Mucosa of gallbladder (tissue), 1 donor: ENCODE measurements around the gene A2ML1. TPM values are rescaled to one million over a fixed set of nuclear protein-coding genes. Genes with fewer than 3 reads are reported as not detected.
"Not testable (repeated sequence)": the region's sequence is repeated elsewhere in the genome, so short reads cannot be mapped to it uniquely, and the experiment has no call there.

Experiments used
- DNase-seq: peaks from one replicate; pipeline ENCODE4 v3.0.0-alpha.2; 2020; ENCODE audit warnings: low spot score
- total RNA-seq: library from RNA; stranded (reverse); gene quantifications from one replicate; pipeline ENCODE4 v1.2.1, GENCODE V29; 2021
- donor health status: DM: no; HTN: no; CAD: no.

A2ML1 gene
- total RNA-seq, 1 donor from 2014 or later = 0.09 TPM

DNA sequence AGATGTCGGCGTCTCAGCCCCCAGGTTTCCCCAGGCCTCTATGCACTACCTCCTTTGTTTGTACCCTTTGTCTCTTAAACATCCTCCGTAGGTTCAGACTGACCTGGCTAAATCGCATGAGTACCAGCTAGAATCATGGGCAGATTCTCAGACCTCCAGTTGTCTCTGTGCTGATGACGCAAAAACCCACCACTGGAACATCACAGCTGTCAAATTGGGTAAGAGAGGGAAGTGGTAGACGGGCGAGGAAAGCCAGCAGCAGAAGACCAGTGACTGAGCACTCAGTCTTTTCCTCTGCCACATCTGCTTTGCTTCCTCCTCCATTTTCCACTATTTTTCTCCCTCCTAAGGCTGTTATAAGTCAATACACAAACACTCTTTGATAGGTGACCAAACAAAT is 29.7 kb downstream of the A2ML1 start:
- DNase-seq = no peak

DNA sequence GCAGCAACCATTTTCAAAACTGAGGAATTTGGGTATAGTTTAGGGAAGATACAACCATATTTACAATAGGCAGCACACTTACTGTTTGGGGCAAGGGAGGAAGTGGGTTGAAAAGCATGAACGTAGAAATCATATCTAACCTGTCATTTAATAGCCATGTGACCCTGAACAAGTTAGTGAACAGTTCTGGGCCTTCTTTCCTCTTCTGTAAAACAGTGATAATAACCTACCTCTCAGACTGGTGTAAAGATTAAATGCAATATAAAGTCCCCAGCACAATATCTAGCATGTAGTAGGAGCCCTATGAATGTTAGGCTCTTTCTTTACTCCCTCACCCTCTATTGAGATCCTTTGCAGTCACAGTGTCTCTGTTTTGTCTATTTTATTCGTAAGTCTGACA is 33.5 kb downstream of the A2ML1 start:
- DNase-seq = no peak

DNA sequence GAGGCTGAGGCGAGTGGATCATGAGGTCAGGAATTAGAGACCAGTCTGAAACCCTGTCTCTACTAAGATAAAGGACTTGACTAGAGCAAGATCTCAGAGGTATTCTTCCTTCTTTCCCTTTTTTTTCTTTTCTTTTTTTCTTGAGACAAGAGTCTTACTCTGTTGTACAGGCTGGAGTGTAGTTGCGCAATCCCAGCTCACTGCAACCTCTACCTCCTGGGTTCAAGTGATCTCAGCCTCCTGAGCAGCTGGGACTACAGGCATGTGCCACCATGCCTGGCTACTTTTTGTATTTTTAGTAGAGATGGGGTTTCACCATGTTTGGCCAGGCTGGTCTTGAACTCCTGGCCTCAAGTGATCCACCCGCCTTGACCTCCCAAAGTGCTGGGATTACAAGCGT is 37.0 kb downstream of the A2ML1 start:
- not testable (repeated sequence) for DNase-seq

DNA sequence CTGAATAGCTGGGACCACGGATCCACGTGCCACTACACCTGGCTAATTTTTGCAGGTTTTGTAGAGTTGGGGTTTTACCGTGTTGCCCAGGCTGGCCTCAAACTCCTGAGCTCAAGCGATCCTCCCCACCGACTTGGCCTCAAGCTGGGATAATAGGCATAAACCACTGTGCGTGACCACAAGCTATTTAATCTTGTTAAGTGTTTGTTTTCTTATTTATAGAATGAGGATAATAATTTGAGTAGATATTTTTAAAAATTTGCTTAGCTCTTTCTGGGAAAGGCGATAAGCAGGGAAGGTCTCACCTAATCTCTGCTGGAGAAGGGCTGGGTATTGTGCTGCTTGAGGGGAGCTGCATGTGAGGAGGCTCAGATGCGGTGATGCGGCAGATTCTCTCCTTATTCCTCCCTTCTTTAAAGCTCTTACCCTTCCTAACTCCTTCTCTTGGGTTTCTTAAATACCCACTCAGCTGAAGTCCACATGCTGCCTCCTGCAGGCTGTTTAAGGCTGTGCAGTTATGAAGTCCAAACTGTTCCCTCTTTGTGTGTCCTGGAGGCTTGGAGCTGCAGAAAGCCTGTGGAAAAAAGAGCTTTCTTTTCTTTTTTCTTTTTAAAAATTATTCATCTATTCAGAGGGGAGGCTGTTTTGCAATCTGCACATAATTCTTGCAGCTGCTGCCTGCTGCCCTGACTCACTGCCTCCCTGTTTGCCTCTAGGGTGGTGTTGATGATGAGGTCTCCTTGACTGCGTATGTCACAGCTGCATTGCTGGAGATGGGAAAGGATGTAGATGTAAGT is 37.9 kb downstream of the A2ML1 start:
- peak; percentile 56 for DNase-seq

DNA sequence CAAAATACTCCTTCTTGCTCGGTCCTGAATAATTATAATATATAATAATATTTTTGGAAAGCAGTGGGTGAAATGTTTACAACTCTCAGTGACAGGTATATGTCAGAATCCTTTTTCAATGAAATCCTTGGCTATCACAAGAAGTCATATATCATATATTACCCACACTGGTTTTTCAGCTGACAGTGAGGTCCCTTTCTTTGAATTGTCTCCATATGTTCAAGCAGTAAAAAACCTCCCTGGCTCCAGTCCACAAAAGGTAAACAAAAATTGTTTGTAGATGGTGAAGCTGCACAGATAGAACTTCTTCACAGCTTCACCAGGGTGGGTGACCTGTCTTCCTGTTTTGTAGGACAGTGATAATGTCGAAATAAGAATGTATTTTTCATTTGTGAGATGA is 44.0 kb downstream of the A2ML1 start:
- DNase-seq = no peak

DNA sequence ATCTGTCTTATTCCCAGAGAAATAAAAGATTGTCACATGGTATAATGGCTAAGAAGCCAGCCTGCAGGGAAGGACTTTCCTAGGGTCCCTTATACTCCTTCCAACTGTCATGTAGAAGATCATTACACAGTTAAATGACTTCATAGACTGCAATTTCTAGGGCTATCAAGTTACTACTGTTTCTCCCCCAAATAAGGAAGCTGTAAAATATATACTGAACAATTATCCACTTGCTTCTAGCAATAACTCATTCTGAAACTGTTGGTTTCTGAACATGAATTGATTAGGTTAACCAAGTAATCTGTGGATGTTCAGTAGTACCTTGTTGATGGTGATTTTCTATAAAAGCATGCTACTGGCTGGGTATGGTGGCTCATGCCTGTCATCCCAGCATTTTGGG is 44.6 kb downstream of the A2ML1 start:
- DNase-seq = no peak

DNA sequence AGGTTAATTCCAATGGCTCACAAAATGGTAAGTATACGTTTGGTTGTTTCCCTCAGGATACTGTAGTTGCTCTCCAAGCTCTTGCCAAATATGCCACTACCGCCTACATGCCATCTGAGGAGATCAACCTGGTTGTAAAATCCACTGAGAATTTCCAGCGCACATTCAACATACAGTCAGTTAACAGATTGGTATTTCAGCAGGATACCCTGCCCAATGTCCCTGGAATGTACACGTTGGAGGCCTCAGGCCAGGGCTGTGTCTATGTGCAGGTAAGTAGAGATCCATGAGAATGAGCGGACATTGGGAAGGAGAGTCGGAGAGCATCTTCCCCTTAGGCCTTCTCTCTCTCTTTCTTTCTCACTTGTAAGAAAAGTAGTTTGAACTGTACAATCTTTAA is 45.4 kb downstream of the A2ML1 start:
- DNase-seq = no peak

DNA sequence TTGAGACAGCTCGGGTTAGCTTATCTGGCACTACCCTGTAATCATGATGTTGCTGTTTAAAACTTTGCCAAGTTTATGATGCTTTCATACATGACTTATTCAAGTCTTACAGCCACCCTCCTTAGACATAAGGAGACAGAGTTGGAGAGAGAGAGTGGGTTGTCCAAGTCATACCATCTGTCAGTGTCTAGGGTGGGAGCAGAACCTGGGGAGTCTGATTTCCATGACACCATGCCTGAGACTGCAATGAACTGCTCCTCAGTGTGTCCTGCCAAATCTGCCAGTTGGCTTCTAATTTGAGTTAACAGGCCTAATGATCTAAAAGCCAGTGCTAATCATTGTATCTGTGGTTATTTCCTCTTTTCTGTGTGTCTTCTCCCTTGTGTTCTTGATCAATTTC is 48.2 kb downstream of the A2ML1 start:
- no peak for DNase-seq

DNA sequence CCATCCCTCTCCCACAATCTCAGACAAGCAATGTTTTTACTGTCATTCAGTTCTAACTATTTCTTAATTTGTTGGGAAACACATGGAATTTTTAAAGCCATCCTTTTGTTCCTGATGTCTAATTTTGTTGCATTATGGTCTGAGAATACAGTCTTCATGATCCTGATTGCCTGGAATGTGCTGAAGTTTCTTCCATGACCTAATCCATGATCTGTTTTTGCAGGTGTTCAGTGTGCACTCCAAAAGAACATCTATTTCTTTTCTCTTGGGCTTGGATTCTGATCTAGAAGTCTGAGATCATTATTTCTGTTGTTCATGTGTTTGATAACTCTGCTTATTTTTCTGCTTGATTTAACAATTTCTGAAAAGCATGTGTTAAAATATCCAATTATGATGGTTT is 48.6 kb downstream of the A2ML1 start:
- DNase-seq = no peak

DNA sequence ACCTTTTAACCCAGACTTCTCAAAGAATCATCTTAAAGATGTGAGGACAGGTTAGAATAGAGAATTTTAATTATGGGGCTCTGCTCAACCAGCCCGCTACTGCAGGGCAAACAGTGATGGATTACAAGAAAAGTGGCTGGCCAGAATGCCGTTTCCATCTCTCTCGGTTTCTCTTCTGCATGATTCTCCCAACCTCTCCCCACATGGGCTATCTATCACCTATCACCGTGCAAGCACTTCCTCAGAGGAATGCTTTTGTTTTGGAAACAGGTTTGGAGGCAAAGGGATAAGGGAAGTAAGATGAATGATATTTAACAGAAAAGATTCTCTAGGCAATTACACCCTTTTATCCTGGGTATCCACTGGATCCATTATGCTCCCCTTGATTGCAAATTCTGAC is 54.5 kb downstream of the A2ML1 start:
- no peak for DNase-seq

DNA sequence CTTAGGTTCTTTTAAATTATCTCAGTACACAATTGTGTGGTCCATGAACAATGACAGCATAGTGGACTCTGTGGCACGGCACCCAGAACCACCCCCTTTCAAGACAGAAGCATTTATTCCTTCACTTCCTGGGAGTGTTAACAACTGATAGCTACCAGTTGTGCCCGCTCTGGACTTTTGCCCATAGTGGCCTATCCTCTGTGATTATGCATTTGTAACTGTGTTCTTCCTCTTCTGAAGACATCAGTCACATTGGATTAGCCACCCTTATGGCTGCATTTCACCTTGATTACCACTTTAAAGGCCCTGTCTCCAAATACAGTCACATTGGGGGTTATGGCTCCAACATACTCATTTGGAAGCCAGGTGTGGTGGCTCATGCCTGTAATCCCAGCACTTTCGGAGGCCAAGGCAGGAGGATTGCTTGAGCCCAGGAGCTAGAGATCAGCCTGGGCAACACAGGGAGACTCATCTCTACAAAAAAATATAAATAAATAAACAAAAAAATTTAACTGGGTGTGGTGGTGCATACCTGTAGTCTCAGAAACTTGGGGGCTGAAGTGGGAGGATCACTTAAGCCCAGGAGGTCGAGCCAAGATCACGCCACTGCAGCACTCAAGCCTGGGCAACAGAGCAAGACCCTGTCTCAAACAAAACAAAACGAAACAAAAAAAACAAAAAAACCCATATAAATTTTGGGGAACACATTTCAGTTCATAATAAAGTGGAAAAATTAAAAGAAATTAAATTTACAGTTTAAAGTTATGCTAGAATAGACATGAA is 64.3 kb downstream of the A2ML1 start:
- DNase-seq = no peak

DNA sequence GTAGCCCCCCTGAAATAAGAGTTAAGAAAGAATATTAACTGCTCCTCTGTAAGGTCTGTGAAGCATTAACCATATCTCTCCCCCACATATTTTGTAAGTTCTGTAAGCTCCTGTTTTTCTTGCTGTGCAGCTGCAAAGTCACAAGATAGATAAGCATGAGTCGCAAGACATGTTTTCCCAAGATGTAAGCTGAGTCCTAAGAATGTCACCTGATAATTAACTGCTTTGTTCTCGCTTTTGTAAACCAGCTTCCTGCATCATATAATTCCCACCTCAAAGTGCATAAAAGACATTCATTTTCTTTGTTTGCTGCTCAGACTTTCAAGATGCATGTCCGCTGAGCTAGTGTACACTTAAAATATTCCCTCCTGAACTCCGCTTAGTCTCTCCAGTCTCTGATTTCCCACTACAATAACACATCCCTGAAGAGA is 64.9 kb downstream of the A2ML1 start:
- DNase-seq = no peak

DNA sequence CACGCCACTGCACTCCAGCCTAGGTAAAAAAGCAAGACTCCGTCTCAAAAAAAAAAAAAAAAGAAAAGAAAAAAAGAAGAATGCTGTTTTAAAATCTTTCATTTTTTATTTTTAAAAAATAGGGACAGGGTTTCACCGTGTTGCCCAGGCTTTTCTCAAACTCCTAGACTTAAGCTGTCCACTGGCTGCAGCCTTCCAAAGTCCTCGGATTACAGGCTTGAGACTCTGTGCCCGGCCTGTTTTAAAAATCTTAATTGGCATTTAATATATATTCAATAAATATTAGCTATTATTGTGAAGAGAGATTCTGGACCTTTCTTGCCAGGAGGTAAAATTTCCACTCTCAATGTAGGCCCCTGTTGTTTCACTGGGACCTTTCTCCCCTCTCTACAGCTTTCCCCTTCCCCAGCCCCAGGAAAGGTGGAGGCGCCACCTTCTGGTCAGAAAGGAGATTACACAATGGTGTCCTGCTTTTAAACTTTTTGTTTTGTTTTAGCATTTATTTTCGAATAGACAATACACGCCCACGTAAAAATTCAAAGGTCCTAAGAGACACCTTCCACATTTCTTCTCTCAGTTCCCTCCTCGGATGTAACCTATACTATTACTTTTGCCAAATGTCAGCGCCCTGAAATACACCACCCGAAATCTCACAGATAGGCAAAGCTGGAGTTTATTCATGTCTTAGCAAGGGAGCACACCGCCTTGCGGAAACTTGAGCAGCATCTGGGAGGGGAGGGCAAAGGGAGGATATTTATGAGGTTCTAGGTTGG is 68.1 kb downstream of the A2ML1 start:
- DNase-seq = peak; percentile 47

DNA sequence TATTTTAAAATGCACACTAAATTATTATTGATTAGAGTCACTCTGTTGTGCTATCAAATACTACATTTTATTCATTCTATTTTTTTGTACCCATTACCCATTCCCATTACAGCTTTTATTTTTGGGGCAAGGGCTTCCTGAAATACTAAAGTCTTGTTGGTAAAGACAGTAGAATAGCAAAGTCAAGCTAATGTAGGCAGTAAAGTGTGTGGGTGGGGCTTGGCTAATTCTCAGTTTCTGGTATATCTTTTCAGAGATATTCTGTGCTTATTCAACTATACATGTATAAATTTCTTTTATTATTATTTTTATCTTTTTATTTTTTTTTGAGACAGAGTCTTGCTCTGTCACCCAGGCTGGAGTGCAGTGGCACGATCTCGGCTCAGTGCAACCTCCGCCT is 69.6 kb downstream of the A2ML1 start:
- no peak for DNase-seq

DNA sequence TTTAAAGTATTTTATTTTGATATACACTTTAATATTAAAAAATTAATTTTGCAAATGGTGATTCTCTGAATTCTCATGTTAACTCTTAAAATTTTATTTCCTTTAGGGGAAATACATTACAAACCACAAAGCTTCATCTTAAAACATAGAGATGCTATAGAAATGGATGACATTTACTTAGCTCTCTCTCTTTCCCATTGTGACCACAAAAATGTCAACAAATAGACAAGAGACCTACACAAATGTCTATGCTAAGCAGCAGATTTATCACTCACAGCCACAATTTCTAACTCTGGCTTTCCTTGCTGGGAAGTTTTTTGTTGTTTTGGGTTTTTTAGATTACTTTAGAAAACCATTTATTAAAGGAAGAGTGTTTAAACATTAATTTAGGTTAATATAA is 72.0 kb downstream of the A2ML1 start:
- DNase-seq = no peak

DNA sequence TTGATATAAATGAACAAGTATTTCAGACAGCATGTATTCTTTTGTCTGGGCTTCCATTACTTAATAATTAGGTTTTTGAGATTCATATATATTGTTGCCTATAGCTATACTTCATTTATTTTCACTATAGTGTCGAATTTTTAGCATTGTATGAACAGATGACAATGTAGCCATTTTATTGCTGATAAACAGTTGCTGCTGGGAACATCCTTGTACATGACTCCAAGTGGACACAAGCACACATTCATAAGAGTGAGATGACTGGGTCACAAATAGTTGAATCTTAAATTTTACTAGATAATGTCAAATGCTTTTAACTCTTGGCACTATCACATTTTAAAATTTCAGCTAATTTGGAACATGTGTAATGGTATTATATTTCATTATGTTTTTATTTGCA is 72.6 kb downstream of the A2ML1 start:
- DNase-seq = no peak

DNA sequence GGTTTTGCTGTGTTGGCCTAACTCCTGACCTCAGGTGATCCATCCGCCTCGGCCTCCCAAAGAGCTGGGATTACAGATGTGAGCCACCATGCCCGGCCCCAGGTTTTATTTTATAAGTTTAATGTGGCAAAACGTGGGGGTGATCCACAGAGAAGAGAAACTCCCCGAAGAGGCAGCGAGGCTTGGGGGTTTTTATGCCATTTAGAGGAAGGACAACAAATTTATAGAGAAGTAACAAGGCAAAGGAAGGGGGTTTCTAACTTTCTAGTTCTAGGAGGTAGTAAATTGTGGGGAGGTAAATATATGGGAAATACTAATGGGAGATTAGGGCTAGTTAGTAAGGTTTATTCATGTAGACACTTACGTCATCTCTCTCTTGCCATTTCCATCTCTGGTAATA is 74.7 kb downstream of the A2ML1 start:
- DNase-seq = no peak

DNA sequence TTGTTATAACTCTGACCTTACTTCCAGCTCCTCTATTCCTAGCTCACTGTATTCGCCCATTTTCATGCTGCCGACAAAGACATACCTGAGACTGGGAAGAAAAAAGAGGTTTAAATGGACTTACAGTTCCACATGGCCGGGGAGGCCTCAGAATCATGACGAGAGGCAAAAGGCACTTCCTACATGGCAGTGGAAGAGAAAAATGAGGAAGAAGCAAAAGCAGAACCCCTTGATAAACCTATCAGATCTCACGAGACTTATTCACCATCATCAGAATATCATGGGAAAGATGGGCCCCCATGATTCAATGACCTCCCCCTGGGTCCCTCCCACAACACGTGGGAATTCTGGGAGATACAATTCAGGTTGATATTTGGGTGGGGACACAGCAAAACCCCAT is 77.4 kb downstream of the A2ML1 start:
- DNase-seq = no peak

DNA sequence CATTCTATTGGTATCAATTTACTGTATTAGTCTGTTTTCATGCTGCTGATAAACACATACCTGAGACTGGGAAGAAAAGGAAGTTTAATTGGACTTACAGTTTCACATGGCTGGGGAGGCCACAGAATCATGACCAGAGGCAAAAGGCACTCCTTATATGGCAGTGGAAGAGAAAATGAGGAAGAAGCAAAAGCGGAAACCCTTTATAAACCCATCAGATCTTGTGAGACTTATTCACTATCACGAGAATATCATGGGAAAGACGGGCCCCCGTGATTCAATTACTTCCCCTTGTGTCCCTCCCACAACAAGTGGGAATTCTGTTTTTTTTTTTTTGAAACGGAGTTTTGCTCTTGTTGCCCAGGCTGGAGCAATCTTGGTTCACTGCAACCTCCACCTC is 80.3 kb downstream of the A2ML1 start:
- not testable (repeated sequence) for DNase-seq

DNA sequence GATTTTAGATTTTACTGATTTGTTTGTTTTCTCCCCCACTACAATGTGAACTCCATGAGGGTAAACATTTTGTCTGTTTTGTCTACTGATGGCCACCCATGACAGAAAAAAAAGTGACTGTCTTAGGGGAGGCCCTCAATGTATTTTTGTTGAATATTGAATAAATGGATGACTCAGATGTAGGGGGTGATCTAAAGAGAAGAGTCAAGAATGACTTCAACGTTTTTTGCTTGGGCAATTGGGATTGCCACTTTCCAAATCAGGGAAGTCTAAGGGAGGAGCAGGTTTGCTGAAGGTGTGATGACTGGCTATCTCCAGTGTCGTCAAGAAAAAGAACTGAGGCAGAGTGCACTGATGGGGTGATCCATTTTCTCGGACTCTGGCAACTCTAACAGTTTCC is 81.2 kb downstream of the A2ML1 start:
- DNase-seq = no peak

DNA sequence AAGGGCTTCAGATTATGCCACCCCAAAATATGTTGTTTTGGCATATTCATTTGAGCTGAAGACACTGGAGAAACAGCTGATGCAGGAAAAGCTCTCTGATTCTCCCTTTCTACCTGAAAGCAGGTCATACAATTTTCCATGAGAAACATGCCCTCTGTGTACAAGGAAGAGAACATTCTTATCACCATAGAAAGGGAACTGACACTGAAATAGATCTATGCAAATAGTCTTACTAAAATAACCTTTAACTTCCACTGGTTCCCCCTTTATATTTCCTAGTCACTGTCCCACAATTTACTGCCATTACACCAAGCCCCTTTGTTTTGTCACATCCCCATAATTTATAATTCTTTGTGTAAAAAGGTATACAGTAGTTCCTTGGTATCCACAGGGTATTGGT is 82.2 kb downstream of the A2ML1 start:
- no peak for DNase-seq

DNA sequence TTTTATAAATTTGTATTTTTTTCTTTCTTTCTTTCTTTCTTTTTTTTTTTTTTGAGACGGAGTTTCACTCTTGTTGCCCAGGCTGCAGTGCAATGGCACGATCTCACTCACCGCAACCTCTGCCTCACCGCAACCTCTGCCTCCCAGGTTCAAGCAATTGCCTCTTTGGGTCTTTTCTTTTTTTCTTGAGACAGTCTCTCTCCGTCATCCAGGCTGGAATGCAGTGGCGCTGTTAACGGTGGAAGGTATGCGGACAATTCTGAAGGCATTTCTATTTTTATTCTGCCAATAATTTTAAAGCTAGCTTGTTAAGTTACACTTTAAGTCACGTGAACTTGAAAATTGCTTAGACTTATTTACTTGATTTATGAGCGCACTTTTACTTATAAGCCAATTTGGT is 83.1 kb downstream of the A2ML1 start:
- no peak for DNase-seq
